GM12874 (cell line): Measurements from ENCODE around the gene DHX16.

ENCODE experiments used
- TF ChIP-seq, protein P1 (sequence below): IDR thresholded peaks from 2 replicates; pipeline ENCODE4 v1.5.1; 2011; ENCODE audit warnings: low read depth, mild to moderate bottlenecking, control low read depth, low read length, moderate library complexity; ENCODE audit not compliant: insufficient read depth

Gene DHX16

GRCh38 chr6:30678964-30679726, 6.3 kb upstream of the DHX16 start:
- TF ChIP-seq, protein P1, sequence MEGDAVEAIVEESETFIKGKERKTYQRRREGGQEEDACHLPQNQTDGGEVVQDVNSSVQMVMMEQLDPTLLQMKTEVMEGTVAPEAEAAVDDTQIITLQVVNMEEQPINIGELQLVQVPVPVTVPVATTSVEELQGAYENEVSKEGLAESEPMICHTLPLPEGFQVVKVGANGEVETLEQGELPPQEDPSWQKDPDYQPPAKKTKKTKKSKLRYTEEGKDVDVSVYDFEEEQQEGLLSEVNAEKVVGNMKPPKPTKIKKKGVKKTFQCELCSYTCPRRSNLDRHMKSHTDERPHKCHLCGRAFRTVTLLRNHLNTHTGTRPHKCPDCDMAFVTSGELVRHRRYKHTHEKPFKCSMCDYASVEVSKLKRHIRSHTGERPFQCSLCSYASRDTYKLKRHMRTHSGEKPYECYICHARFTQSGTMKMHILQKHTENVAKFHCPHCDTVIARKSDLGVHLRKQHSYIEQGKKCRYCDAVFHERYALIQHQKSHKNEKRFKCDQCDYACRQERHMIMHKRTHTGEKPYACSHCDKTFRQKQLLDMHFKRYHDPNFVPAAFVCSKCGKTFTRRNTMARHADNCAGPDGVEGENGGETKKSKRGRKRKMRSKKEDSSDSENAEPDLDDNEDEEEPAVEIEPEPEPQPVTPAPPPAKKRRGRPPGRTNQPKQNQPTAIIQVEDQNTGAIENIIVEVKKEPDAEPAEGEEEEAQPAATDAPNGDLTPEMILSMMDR, result peak; percentile 97

DNA sequence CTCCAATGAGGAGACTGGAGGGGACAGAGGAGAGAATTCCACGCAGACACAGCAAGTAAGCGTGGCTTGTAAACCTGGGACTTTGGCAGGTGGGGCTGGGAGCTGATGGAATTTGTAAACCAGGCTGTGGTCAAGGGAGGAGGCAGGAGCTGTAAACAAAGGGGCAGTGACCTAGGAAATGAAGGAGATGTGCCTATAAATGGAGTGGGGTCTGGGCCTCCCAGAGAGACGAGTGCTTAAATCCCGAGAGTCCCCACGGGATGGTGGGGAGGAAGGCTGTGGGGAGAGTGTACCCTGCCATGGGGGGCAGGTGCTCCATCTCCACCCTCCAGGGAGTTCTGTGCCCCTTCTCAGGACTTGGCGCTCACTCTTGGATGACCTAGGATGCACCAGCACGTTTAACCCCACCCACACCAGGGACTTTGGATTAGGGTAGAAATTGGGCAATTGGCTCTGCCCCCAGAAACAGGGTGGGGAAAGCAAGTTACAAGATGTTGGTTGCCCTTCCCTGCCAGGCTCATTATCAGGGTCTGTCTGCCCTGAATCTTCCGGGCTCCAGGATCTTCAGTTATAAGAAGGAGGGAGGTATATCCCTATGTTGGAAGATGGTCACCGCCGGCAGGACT, 4.0 kb upstream of the DHX16 start:
- TF ChIP-seq, protein P1, result no peak

DNA sequence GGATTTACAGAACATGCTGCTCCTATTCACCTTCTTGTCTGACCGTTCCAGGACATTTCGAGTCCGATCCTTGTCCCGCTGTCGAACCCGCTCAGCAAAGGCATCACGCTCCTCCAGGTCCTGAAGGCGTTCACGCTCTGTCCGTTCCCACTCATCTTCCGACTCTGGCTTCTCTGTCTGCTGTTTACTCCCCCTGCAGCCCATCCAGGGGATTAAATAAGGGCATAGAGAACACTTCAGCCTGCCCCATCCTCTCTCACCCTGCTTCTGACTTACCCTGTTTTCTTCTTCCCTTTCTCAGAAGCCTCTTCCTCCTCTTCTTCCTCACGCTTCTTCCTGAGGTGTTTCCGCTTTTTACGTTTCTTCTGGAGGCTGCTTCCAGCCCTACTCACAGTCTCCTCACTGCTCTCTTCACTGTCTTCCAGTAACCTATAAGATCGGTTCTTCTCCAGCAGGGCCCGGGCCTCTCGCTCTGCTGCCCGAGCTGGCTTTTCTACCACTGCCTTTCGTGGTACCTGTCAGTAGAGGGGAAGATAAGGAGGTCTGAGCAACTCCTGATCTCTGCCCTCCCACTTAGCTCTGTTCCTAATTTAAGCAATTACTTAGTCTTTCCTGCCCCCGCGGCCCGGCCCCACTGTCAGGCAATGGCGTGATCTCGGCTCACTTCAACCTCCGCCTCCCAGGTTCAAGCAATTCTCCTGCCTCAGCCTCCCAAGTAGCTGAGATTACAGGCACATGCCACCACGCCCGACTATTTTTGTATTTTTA, 1.9 kb downstream of the DHX16 start:
- TF ChIP-seq, protein P1, result 0 out of 2 replicates have a peak, but pooled peaks have one; percentile 5

DNA sequence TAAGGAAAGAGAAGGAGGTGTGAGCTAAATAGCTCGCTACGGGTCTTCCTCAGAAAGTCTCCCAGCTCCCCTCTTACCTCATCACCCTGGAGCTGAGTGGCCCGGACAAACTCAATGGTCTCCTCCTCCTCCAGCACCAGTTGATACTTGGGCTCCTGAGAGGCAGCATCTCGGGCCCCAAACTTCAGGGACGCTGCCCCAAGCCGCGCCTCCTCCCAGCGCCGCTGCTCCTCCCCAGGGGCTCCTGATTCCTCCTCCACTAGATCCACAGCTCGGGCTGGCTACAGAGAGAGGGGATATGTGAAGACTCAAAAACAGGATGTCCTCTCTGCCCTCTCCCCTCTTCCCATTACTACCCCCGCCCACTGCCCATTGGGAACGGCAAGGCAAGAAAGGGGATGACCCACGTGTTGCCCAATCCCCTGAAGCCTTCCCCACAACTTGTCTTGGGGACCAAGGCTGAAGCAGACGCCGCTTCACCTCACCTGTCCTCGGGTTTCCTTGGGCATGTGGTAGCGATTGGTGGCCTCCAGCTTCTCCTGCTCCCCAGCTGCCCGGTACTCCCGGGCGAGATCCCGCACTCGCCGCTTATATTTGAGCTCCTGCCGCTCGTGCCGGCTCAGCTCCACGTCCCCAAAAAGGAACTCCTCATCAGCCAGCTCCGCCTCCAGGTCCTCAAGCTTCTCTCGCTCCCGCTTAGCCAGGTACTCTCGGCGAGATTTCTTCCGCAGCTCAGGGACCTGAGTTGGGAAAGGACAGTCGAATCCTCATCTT, 7.6 kb downstream of the DHX16 start:
- TF ChIP-seq, protein P1, result no peak

GRCh38 chr6:30657454-30657853, 15.4 kb downstream of the DHX16 start:
- TF ChIP-seq, protein P1, result no peak

DNA sequence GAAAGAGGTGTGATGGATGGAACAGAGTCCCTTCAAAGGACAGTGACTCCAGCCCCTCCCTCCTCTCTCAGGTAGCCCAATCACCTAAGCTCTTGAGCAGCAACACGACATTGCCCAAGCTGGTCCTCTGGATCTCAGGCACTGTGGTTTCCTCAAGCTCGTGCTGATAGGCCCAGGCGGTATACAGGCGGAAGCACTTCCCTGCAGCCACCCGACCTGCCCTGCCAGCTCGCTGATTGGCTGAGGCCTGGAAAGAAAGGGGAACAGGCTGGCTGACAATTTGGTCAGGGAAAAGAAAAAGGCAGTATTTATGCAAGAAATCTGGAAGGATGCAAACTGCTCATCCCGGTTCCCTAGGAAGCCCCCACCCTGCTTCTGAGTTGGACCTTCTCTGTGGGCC, 16.3 kb downstream of the DHX16 start:
- TF ChIP-seq, protein P1, result no peak
